OCI-LY7 (cell line): ENCODE data around the gene DUSP15.

Source experiments
- EZH2phosphoT487 ChIP-seq: fragments of 200-600 bp; sonication (generic); IDR thresholded peaks from 2 replicates; pipeline ENCODE4 v1.6.1; 2018; ENCODE audit warnings: low read depth, borderline replicate concordance, mild to moderate bottlenecking, mixed run types, antibody characterized with exemption, low read length, moderate library complexity, mixed read lengths
- TF ChIP-seq, protein P1 (sequence below): fragments of 200-600 bp; sonication (generic); conservative IDR thresholded peaks from 2 replicates; pipeline ENCODE4 v1.5.1; 2014; ENCODE audit warnings: mild to moderate bottlenecking, antibody characterized with exemption, low read length, moderate library complexity, mixed read lengths

DNA sequence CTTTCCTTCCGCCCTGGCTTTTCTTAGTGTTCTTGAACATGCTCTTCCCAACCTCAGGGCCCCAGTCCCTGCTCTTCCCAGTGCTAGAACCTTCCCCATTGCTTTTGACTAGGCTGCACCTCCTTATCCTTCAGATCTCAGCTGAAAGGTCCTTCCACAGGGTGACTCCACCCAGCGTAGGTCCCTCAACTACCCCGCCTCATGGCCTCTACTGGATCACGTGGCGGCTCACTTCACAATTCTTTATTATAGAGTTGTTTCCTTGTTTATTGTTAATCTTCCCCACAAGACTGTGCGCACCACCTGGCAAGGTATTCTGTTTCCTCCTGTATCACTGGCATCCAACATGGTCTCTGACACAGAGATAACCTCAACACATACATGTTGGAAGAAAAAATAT, 31.3 kb upstream of the DUSP15 start:
- TF ChIP-seq, protein P1, sequence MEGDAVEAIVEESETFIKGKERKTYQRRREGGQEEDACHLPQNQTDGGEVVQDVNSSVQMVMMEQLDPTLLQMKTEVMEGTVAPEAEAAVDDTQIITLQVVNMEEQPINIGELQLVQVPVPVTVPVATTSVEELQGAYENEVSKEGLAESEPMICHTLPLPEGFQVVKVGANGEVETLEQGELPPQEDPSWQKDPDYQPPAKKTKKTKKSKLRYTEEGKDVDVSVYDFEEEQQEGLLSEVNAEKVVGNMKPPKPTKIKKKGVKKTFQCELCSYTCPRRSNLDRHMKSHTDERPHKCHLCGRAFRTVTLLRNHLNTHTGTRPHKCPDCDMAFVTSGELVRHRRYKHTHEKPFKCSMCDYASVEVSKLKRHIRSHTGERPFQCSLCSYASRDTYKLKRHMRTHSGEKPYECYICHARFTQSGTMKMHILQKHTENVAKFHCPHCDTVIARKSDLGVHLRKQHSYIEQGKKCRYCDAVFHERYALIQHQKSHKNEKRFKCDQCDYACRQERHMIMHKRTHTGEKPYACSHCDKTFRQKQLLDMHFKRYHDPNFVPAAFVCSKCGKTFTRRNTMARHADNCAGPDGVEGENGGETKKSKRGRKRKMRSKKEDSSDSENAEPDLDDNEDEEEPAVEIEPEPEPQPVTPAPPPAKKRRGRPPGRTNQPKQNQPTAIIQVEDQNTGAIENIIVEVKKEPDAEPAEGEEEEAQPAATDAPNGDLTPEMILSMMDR = no peak
- no peak for TF ChIP-seq EZH2phosphoT487
